ENCODE data around the gene SNX14. TPM values are rescaled to one million over a fixed set of nuclear protein-coding genes. Genes with fewer than 3 reads are reported as not detected.

SNX14 gene
- total and polyA plus RNA-seq, 2 of the 8 experiments (the other 6 are each of a cell fraction or from before 2014, with no cell fraction given), result 11.9 to 24.2 TPM

GRCh38 chr6:85494547-85495536 lies 98.8 kb downstream of the SNX14 start:
- Histone ChIP-seq H2BK12ac (ENCODE audit: low read depth, low read length) (no peak overlapping the region), H3K18ac (ENCODE audit: extremely low read depth, low read length) (no peak overlapping the region), H2AFZ (ENCODE audit: low read length) (no peak overlapping the region), H3K56ac (replicated peaks; ENCODE audit: insufficient read length, low read depth, low read length) (no peak overlapping the region), H4K20me1 (replicated peaks in 1 of 2; ENCODE audit: control insufficient read depth in 1 of 2, insufficient read depth in 2 of 2, low read length in 2 of 2) (no peaks in the 10 kb centered on the region), H4K5ac (ENCODE audit: insufficient read length, low read depth, low read length) (no peak overlapping the region), H2BK20ac (ENCODE audit: low read length) (no peak overlapping the region), H3K23me2 (ENCODE audit: low read depth, low read length) (no peaks in the 10 kb centered on the region), H3K9me3 (ENCODE audit: insufficient read depth in 2 of 2, low read depth in 1 of 2, low read length in 1 of 2) (peaks cover 7 to 8% of the 10 kb centered on the region in 2 experiments; a peak in 3 of 4 replicates), H3K79me2 (ENCODE audit: control insufficient read depth in 1 of 2, insufficient read depth in 2 of 2, low read length in 2 of 2) (no peaks in the 10 kb centered on the region), H3K27me3 (replicated peaks in 1 of 4; ENCODE audit: control insufficient read depth in 3 of 4, extremely low read depth in 1 of 4, insufficient read depth in 3 of 4, low read length in 3 of 4) (no peaks in the 10 kb centered on the region), H3K4me1 (replicated peaks in 1 of 4; ENCODE audit: control insufficient read depth in 3 of 4, insufficient read depth in 4 of 4, low read length in 3 of 4) (no peaks in the 10 kb centered on the region), H2AK5ac (ENCODE audit: low read depth, low read length) (no peak overlapping the region), H3K27ac (ENCODE audit: low read depth, low read length) (no peak overlapping the region), H3K36me3 (ENCODE audit: control insufficient read depth in 2 of 4, insufficient read depth in 4 of 4, low read length in 3 of 4) (no peaks in the 10 kb centered on the region), H3K4me3 (ENCODE audit: extremely low read depth in 1 of 4, insufficient read depth in 2 of 4, low read depth in 3 of 4, low read length in 4 of 4) (no peak overlapping the region), H4K91ac (replicated peaks; ENCODE audit: insufficient read length, low read length) (no peak overlapping the region), H3K9ac (replicated peaks in 1 of 4; ENCODE audit: extremely low read depth in 1 of 4, low read depth in 3 of 4, low read length in 3 of 4) (no peak overlapping the region), H3K79me1 (ENCODE audit: low read depth, low read length) (no peaks in the 10 kb centered on the region), H3K14ac (ENCODE audit: insufficient read length) (no peak overlapping the region), H3K4me2 (ENCODE audit: insufficient read depth in 1 of 2, low read depth in 2 of 2, low read length in 2 of 2) (no peak overlapping the region), H3K4ac (replicated peaks; ENCODE audit: insufficient read length, low read depth, low read length) (no peak overlapping the region), H2BK120ac (replicated peaks; ENCODE audit: low read depth, low read length) (no peak overlapping the region), H4K8ac (ENCODE audit: extremely low read depth, insufficient read depth, low read length) (no peak overlapping the region), H2BK5ac (ENCODE audit: low read depth, low read length) (no peak overlapping the region), H3K23ac (ENCODE audit: insufficient read length) (no peak overlapping the region), H2BK15ac (ENCODE audit: low read length) (no peak overlapping the region)
- POLR2A ChIA-PET (ENCODE audit: partially characterized antibody), result interaction anchor here (0.8 to 1.5 kb wide), 2 partner anchors 10 to 184 kb away, joined by 3 to 4 read pairs; no protein-coding TSS in a partner anchor
- WGBS, 2 experiments (ENCODE audit: extremely low coverage in 1 of 2, insufficient coverage in 1 of 2, insufficient read length in 1 of 2, insufficient replicate concordance in 2 of 2, low coverage in 1 of 2, low lambda C conversion rate in 2 of 2, missing lambda C conversion rate in 1 of 2), result 82% methylated on average over 5 of the region's 5 CpGs; no CpG with 5 or more reads in 1 of the 2 experiments
- DNase-seq (ENCODE audit: low read depth in 1 of 2, low spot score in 2 of 2), result no peak
- FAIRE-seq, result no peak
- CTCF ChIA-PET (ENCODE audit: partially characterized antibody), result interaction anchor here (0.7 to 9.5 kb wide), 5 partner anchors 12 to 171 kb away, joined by 3 to 71 read pairs (median 4); no protein-coding TSS in a partner anchor
- TF ChIP-seq YY1 (IDR thresholded peaks at IDR 0.05; ENCODE audit: low read depth, low read length) (no peak), TAF7 (optimal IDR thresholded peaks at IDR 0.05; ENCODE audit: borderline replicate concordance, low read depth, low read length) (no peak), NANOG (IDR thresholded peaks at IDR 0.05; ENCODE audit: insufficient read depth, low read depth, low read length, poor library complexity, severe bottlenecking) (no peak), SIN3A (conservative IDR thresholded peaks at IDR 0.05 in 1 of 2, IDR thresholded peaks at IDR 0.05 in 1 of 2; ENCODE audit: low read depth in 1 of 2, low read length in 2 of 2) (no peak), TAF1 (IDR thresholded peaks at IDR 0.05; ENCODE audit: low read depth, low read length) (no peak), E2F6 (IDR thresholded peaks at IDR 0.05) (no peak), CTCF (IDR thresholded peaks at IDR 0.05; ENCODE audit: control extremely low read depth in 1 of 3, insufficient read depth in 1 of 3, low read depth in 1 of 3, low read length in 3 of 3) (no peak)

Data from H1 (cell line).